ENCODE data around the gene TMEM45A.

Gene TMEM45A

DNA sequence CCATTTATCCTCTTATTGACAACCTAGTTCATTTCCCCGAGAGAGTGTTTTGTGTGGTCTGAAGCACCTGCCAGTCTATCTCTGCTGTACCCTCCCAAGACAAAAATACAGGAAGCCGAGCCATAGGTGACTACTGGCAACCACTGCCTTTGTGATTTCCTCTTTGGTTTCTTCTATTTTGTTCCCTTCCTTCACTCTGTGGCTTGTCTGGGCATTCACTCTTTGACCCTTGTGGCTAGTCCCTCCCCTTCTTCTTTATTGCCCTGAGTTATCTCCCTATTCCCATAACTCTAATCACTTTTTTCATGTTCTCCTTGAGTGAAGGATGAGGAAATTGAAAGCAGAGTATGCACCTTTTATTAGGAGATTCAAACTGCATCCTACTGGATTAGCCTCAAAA is 116.9 kb downstream of the TMEM45A start, which contains the start of gene ADGRG7:
Gene ADGRG7, plus strand, starts transcription at position 297 of the 400 bp plus-strand sequence. CDS start 256 bp downstream, outside the sequence.
- no peak for DNase-seq (ENCODE audit: extremely low read depth in 1 of 2, low read depth in 1 of 2)

DNA sequence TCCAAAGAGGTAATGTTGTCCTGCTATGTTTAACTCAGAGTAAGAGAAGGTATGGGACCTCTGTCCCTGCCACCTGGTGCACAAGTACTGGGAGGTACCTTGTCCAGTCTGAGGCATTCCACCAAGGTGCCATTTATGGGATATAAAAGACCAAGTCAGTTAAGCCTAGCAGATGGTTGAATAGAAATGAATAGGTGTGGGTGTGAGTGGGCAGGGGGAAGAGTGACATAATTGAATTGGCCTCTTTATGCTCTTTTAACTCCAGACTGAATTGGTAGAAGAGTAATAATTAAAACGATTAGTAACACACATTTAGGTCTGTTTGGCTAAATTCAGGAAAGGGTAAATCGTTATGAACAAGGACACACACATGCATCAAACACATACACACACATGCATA is 117.5 kb downstream of the TMEM45A start:
- no peak for DNase-seq (ENCODE audit: extremely low read depth in 1 of 2, low read depth in 1 of 2)

DNA sequence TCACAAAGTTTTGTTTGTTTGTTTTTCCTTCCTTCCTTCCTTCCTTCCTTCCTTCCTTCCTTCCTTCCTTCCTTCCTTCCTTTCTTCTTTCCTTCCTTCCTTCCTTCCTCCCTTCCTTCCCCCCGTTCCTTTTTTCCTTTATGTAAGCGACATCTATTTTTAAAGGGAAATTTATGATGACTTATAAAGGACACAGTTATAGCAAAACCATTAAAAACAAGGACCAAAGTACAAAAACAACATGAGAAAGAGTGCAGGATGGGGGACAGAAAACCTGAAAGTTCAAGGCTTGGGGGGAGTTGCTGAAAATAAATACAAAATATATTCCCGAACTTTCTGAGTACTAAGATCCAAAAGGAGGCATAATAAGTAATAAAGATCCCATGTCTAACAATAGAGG is 118.8 kb downstream of the TMEM45A start:
- no peak for DNase-seq (ENCODE audit: extremely low read depth in 1 of 2, low read depth in 1 of 2)

DNA sequence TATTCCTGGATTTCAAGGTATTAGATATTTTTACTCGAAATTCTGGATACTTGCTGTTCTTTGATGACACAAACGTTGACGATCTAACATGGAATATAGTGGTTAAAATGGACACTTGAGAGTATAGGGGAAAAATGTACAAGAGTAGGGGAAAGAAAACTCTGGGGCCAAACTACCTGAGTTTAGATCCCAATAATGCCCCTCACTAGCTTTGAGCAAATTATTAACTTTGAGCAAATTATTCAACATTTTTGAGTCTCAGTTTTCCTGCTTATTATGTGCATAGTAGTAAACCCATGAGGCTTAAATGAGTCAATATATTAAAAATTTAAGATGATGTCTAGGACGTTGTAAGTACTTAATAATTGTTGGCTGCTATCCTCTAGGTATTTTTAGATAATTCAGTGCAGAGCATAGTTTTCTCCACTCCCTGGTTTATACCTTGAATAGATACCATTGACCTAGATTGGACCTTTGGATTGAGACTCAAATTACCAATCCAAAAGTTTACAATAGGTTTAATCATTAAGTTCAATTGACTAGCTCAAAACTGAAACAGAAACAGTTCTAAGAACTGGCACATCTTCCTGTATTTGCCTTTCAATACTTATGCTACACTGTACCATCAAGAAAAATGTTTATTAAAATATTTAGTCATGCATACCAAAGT is 121.4 kb downstream of the TMEM45A start:
- no peak for DNase-seq (ENCODE audit: extremely low read depth in 1 of 2, low read depth in 1 of 2)

DNA sequence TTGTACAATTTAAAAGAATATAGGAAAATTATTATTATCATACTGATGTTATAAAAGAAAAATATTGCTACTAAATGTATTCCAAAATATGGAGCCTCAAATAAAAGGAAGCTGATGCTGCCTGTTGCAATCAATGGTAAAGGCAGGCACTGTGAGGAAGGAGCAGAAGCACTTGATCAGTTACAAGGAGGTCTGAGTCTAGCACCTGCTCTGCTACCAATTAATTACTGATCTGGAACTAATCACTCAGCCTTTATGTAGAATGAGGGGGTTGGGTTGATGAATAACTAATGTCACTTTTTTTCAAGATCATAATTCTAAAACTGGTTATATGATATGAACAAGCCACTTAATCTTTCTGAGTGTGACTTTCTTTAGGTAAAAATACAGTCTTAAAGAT is 122.5 kb downstream of the TMEM45A start:
- DNase-seq (ENCODE audit: extremely low read depth in 1 of 2, low read depth in 1 of 2), result no peak

DNA sequence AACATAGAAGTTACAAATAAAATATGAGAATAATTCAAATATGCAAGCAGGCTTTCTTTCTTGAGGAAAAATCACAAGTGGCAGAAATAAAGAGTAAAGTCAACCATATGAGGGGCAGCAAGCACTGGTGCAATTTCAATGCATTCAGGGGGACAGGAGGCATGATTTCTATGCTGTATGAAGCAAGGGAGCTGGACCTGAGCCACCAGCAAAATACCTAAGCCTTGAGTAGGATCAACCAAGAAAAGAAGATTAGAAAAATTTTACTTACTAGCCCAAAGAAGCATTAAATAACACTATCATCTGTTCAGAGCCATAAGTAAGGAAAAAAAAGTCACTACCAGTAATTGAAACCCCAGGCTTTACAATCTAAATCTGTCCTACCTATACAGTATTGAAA is 123.3 kb downstream of the TMEM45A start:
- no peak for DNase-seq (ENCODE audit: extremely low read depth in 1 of 2, low read depth in 1 of 2)

DNA sequence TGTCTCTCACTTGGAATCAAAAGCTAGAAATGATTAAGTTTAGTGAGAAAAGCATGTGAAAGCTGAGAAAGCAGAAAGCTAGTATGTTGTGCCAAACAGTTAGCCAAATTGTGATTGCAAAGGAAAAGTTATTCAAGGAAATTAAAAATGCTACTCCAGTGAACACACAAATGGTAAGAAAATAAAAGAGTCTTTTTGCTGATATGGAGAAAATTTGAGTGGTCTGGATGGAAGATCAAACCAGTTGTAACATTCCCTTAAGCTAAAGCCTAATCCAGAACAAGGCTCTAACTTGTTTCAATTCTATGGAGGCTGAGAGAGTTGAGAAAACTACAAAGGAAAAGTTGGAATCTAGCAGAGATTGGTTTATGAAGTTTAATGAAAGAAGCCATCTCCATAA is 128.8 kb downstream of the TMEM45A start:
- no peak for DNase-seq (ENCODE audit: extremely low read depth in 1 of 2, low read depth in 1 of 2)
